ENCODE results near the gene SLC26A8.
A peak's percentile ranks its signal among the peaks of the same experiment; 100 is the strongest.

SLC26A8 gene

DNA sequence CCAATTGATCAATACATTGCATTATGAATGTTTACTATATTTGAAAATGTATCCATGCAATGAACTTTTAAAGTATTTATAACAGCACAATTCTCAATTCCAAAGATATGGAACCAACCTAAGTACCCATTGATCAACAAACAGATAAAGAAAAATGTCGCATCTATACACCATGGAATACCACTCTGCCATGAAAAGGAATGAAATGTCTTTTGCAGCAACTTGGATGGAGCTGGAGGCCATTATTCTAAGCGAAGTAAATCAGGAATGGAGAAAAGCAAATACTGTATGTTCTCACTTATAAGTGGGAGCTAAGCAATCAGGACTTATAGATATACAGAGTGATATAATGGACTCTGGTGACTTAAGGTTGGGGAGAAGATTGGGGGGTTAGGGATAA is 126.4 kb downstream of the SLC26A8 start:
- no peak overlapping the region for H3K9ac ChIP-seq (ENCODE audit: low read depth, low read length)
- no peak overlapping the region for H3K4me3 ChIP-seq (ENCODE audit: low read depth, low read length)
- H3K9me3 ChIP-seq (ENCODE audit: control insufficient read depth, insufficient read depth, low read length), result no peaks in the 10 kb centered on the region
- H3K27ac ChIP-seq (ENCODE audit: low read depth, low read length), result no peak overlapping the region
- H3K4me1 ChIP-seq (ENCODE audit: control insufficient read depth, insufficient read depth, low read length), result peaks cover 21% of the 10 kb centered on the region
- H3K27me3 ChIP-seq (ENCODE audit: control insufficient read depth, insufficient read depth, low read length), result no peaks in the 10 kb centered on the region
- H3K36me3 ChIP-seq (ENCODE audit: control insufficient read depth, insufficient read depth, low read length), result peaks cover 26% of the 10 kb centered on the region

DNA sequence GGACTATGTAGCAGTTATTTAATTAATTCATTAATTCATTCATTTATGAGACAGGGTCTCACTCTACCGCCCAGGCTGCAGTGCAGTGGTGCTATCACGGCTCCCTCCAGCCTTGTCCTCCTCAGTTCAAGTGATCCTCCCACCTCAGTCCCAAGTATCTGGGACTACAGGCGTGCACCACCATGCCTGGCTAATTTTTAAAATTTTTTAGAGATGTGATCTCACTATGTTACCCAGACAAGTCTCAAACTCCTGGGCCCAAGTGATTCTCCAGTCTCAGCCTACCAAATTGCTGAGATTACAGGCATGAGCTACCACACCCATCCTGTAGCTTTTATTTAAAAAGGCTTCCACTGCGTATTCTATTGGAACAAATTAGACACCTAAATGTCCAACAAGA is 127.0 kb downstream of the SLC26A8 start:
- H3K4me1 ChIP-seq (ENCODE audit: control insufficient read depth, insufficient read depth, low read length), result peaks cover 21% of the 10 kb centered on the region
- H3K27me3 ChIP-seq (ENCODE audit: control insufficient read depth, insufficient read depth, low read length), result no peaks in the 10 kb centered on the region
- H3K27ac ChIP-seq (ENCODE audit: low read depth, low read length), result no peak overlapping the region
- no peak overlapping the region for H3K4me3 ChIP-seq (ENCODE audit: low read depth, low read length)
- H3K9ac ChIP-seq (ENCODE audit: low read depth, low read length), result no peak overlapping the region
- H3K36me3 ChIP-seq (ENCODE audit: control insufficient read depth, insufficient read depth, low read length), result peaks cover 26% of the 10 kb centered on the region
- H3K9me3 ChIP-seq (ENCODE audit: control insufficient read depth, insufficient read depth, low read length), result no peaks in the 10 kb centered on the region

DNA sequence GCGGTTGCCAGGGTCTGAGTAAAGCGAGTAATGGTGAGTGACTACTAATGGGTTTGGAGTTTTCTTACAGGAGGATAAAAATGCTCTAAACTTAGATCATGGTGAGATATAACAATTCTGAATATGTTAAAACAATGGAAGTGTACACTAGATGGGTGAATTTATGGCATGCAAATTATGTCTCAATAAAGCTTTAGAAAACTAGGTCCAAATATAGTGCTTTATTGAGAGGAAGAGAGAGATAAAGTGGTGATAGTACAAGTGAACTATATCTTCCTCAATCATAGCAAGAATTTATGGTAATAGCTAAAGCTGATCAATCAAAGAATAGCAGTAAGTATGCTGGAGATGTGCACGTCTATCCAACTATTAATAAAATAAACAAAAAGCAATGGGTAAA is 127.4 kb downstream of the SLC26A8 start:
- Histone ChIP-seq H3K9me3 (ENCODE audit: control insufficient read depth, insufficient read depth, low read length) (no peaks in the 10 kb centered on the region), H3K36me3 (ENCODE audit: control insufficient read depth, insufficient read depth, low read length) (peaks cover 26% of the 10 kb centered on the region), H3K9ac (ENCODE audit: low read depth, low read length) (no peak overlapping the region), H3K27ac (ENCODE audit: low read depth, low read length) (no peak overlapping the region), H3K4me1 (ENCODE audit: control insufficient read depth, insufficient read depth, low read length) (peaks cover 21% of the 10 kb centered on the region), H3K27me3 (ENCODE audit: control insufficient read depth, insufficient read depth, low read length) (no peaks in the 10 kb centered on the region), H3K4me3 (ENCODE audit: low read depth, low read length) (no peak overlapping the region)

DNA sequence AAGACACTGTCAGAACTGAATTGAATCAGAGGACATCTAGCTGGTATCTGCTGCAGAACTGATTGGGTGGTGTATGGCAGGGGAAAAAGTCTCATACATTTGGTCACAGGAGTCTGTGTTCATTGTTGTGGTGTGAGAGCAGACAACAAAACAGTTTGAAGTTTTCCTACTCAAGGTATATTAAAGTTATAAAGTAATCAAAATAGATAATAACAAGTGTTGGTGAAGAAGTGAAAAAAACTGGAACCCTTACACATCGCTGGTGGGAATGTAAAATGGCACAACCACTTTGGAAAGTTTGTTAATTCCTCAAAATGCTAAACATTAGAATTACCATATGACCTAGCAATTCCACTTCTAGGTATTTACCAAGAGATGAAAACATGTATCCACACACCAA is 128.2 kb downstream of the SLC26A8 start:
- peaks cover 25% of the 10 kb centered on the region for H3K36me3 ChIP-seq (ENCODE audit: control insufficient read depth, insufficient read depth, low read length)
- H3K4me3 ChIP-seq (ENCODE audit: low read depth, low read length), result no peak overlapping the region
- H3K27ac ChIP-seq (ENCODE audit: low read depth, low read length), result peak overlapping the region; percentile 6
- no peaks in the 10 kb centered on the region for H3K9me3 ChIP-seq (ENCODE audit: control insufficient read depth, insufficient read depth, low read length)
- H3K9ac ChIP-seq (ENCODE audit: low read depth, low read length), result no peak overlapping the region
- no peaks in the 10 kb centered on the region for H3K27me3 ChIP-seq (ENCODE audit: control insufficient read depth, insufficient read depth, low read length)
- H3K4me1 ChIP-seq (ENCODE audit: control insufficient read depth, insufficient read depth, low read length), result peaks cover 21% of the 10 kb centered on the region

DNA sequence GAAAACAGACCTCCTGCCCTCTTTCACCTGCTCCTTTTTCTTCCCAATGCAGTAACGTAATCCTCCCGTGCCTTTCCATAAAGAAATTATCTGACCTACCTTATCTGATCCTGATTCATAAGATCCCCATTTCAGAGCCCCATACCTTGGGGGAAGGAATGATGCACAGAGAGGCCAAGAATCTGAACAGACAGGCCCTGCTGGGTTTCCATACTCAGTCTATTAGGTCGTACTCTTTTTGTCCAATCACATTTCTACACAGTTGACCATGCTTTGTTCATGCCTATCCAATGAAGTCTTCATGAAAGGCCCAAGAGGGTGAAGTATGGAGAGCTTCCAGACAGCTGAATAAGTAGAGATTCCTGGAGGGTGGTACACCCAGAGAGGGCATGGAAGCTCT is 128.9 kb downstream of the SLC26A8 start:
- Histone ChIP-seq H3K27ac (ENCODE audit: low read depth, low read length) (peak overlapping the region; percentile 6), H3K27me3 (ENCODE audit: control insufficient read depth, insufficient read depth, low read length) (no peaks in the 10 kb centered on the region), H3K36me3 (ENCODE audit: control insufficient read depth, insufficient read depth, low read length) (peaks cover 23% of the 10 kb centered on the region), H3K4me1 (ENCODE audit: control insufficient read depth, insufficient read depth, low read length) (peaks cover 21% of the 10 kb centered on the region), H3K9ac (ENCODE audit: low read depth, low read length) (no peak overlapping the region), H3K9me3 (ENCODE audit: control insufficient read depth, insufficient read depth, low read length) (no peaks in the 10 kb centered on the region), H3K4me3 (ENCODE audit: low read depth, low read length) (no peak overlapping the region)

DNA sequence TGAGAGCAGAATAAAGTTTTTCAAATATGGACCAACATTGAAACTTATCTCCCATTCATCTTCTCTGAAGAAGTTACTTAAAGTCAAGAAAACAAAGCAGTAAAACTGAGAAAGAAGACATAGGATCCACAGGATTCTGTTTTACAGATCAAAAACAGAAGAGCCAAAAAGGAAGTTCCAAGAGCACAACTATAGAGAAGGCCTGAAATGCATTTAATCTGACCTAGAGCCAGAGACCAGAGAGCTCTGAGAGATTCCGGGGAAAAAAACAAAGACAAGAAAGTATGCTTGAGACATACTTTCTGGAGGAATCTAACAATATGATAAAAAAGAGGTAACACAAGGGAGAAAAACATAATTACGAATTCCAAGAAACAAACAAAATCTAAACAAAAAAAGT is 129.7 kb downstream of the SLC26A8 start:
- Histone ChIP-seq H3K4me3 (ENCODE audit: low read depth, low read length) (no peak overlapping the region), H3K9me3 (ENCODE audit: control insufficient read depth, insufficient read depth, low read length) (no peaks in the 10 kb centered on the region), H3K9ac (ENCODE audit: low read depth, low read length) (no peak overlapping the region), H3K4me1 (ENCODE audit: control insufficient read depth, insufficient read depth, low read length) (peaks cover 21% of the 10 kb centered on the region), H3K27me3 (ENCODE audit: control insufficient read depth, insufficient read depth, low read length) (no peaks in the 10 kb centered on the region), H3K36me3 (ENCODE audit: control insufficient read depth, insufficient read depth, low read length) (peaks cover 22% of the 10 kb centered on the region), H3K27ac (ENCODE audit: low read depth, low read length) (peak overlapping the region; percentile 36)

Measured in HUES48 (cell line).